Body of pancreas (tissue), 4 donors: ENCODE measurements around the gene PCSK5. TPM values are rescaled to one million over a fixed set of nuclear protein-coding genes. Genes with fewer than 3 reads are reported as not detected.

ENCODE experiments used
- ATAC-seq: fragments of 150-250 bp; one replicate; pipeline ENCODE4 v1.9.1; 2016
- DNase-seq, 4 donors: peaks; one replicate each; pipeline ENCODE4 v3.0.0-alpha.2; 2019
- H3K27ac ChIP-seq, 4 donors: fragments of 200-600 bp; sonication (generic); 1 replicate in 3 of 4; 2 replicates in 1 of 4; pipeline versions ENCODE4 v1.5.1 to v1.6.1; 2016 to 2019; ENCODE audit warnings: mild to moderate bottlenecking in 1 of 4, mixed read lengths in 1 of 4, moderate library complexity in 1 of 4
- H3K27me3 ChIP-seq, 2 donors: fragments of 200-600 bp; sonication (generic); one replicate each; pipeline ENCODE4 v1.6.0; 2016; ENCODE audit warnings: mild to moderate bottlenecking in 1 of 2
- H3K36me3 ChIP-seq, 2 donors: fragments of 200-600 bp; sonication (generic); replicated peaks in 1 of 2; 2 replicates each; pipeline ENCODE4 v1.5.1; 2016; ENCODE audit warnings: low read depth in 2 of 2; ENCODE audit not compliant: insufficient read depth in 1 of 2
- H3K4me1 ChIP-seq: fragments of 200-600 bp; sonication (generic); one replicate; pipeline ENCODE4 v1.6.0; 2016
- H3K4me3 ChIP-seq, 2 donors: fragments of 200-600 bp; sonication (generic); 1 replicate in 1 of 2; 2 replicates in 1 of 2; pipeline ENCODE4 v1.5.1; 2016 to 2019
- H3K9me3 ChIP-seq, 3 donors: fragments of 200-600 bp; sonication (generic); 1 replicate in 2 of 3; 2 replicates in 1 of 3; pipeline ENCODE4 v1.5.1; 2016
- CTCF ChIP-seq, 7 experiments: fragments of 450-650 bp in 4 of 7; fragments of 200-600 bp in 3 of 7; sonication (generic) in 3 of 7; IDR thresholded peaks; one replicate each; pipeline ENCODE4 v1.5.1; 2016 to 2019; ENCODE audit warnings: antibody characterized with exemption in 7 of 7
- POLR2A ChIP-seq, 3 donors: fragments of 450-650 bp; IDR thresholded peaks; one replicate each; pipeline ENCODE4 v1.6.1; 2016; ENCODE audit warnings: antibody characterized with exemption in 3 of 3, mild to moderate bottlenecking in 2 of 3
- WGBS, 2 donors: methylation state at CpG; one replicate each; pipeline ENCODE4 v1.1.5; 2017; 5-methylcytosine and 5-hydroxymethylcytosine counted together
- intact Hi-C: fragments of 100-400 bp; cut with DNase I; formaldehyde crosslinking; loops from one replicate; pipeline ENCODE4 v1.15.1; 2023
- total RNA-seq, 2 donors: library from RNA; depleted of rRNA; stranded (reverse); fragments of >200 nt; gene quantifications; one replicate each; pipeline ENCODE4 v1.1.0, GENCODE V29; 2016

PCSK5 gene
- total RNA-seq, 2 donors from 2014 or later = 11.2 to 12.2 TPM

GRCh38 chr9:75918909-75919308 is 28.4 kb downstream of the PCSK5 start:
- H3K36me3 ChIP-seq = no peaks in the 10 kb centered on the region
- no peaks in the 10 kb centered on the region for H3K9me3 ChIP-seq
- ATAC-seq (no peak), DNase-seq (no peak)
- H3K27me3 ChIP-seq = no peaks in the 10 kb centered on the region
- no peak overlapping the region for H3K27ac ChIP-seq
- intact Hi-C loops = no loop called here
- WGBS, 2 donors = 72 to 88% methylated on average over 3 of the region's 3 CpGs
- H3K4me1 ChIP-seq = peaks cover 42% of the 10 kb centered on the region
- TF ChIP-seq POLR2A (IDR thresholded peaks at IDR 0.05) = no peak
- no peak for TF ChIP-seq CTCF (IDR thresholded peaks at IDR 0.05)
- no peak overlapping the region for H3K4me3 ChIP-seq

- DNase-seq (peak in 2 of 4 donors; percentile 8 to 29), ATAC-seq (peak; percentile 58)
- H3K9me3 ChIP-seq = no peaks in the 10 kb centered on the region
- H3K36me3 ChIP-seq = no peaks in the 10 kb centered on the region
- H3K27ac ChIP-seq = peak overlapping the region in 2 of 4 donors; percentile 36 to 40
- WGBS, 2 donors = 38 to 42% methylated on average over 5 of the region's 5 CpGs
- intact Hi-C loops = no loop called here
- TF ChIP-seq POLR2A (IDR thresholded peaks at IDR 0.05) (no peak), CTCF (IDR thresholded peaks at IDR 0.05) (no peak)
- H3K4me3 ChIP-seq = no peak overlapping the region
- H3K4me1 ChIP-seq = peaks cover 16% of the 10 kb centered on the region
- no peaks in the 10 kb centered on the region for H3K27me3 ChIP-seq
Measured at GRCh38 chr9:75921391-75922127, 31.1 kb downstream of the PCSK5 start.

- WGBS, 2 donors = 58 to 65% methylated on average over 2 of the region's 2 CpGs
- no peaks in the 10 kb centered on the region for H3K36me3 ChIP-seq
- no peaks in the 10 kb centered on the region for H3K9me3 ChIP-seq
- no peak for TF ChIP-seq CTCF (IDR thresholded peaks at IDR 0.05)
- no peak for TF ChIP-seq POLR2A (IDR thresholded peaks at IDR 0.05)
- no peaks in the 10 kb centered on the region for H3K27me3 ChIP-seq
- DNase-seq (no peak), ATAC-seq (no peak)
- intact Hi-C loops = no loop called here
- H3K4me1 ChIP-seq = peaks cover 13% of the 10 kb centered on the region
- H3K27ac ChIP-seq = no peak overlapping the region
- no peak overlapping the region for H3K4me3 ChIP-seq
Measured at GRCh38 chr9:75926385-75926784, 35.9 kb downstream of the PCSK5 start.

- 73 to 75% methylated on average over 2 of the region's 2 CpGs for WGBS, 2 donors
- TF ChIP-seq CTCF (IDR thresholded peaks at IDR 0.05) = no peak
- no peak for TF ChIP-seq POLR2A (IDR thresholded peaks at IDR 0.05)
- Histone ChIP-seq H3K27ac (no peak overlapping the region), H3K4me3 (no peak overlapping the region), H3K4me1 (peaks cover 7% of the 10 kb centered on the region), H3K9me3 (no peaks in the 10 kb centered on the region), H3K36me3 (no peaks in the 10 kb centered on the region), H3K27me3 (no peaks in the 10 kb centered on the region)
- ATAC-seq (no peak), DNase-seq (no peak)
- intact Hi-C loops = no loop called here
Measured at GRCh38 chr9:75927356-75927755, 36.9 kb downstream of the PCSK5 start.

- WGBS, 2 donors = 95 to 96% methylated on average over 4 of the region's 4 CpGs
- intact Hi-C loops = no loop called here
- TF ChIP-seq POLR2A (IDR thresholded peaks at IDR 0.05) (no peak), CTCF (IDR thresholded peaks at IDR 0.05) (no peak)
- no peaks in the 10 kb centered on the region for H3K4me1 ChIP-seq
- H3K27me3 ChIP-seq = no peaks in the 10 kb centered on the region
- H3K36me3 ChIP-seq = no peaks in the 10 kb centered on the region
- H3K27ac ChIP-seq = no peak overlapping the region
- no peaks in the 10 kb centered on the region for H3K9me3 ChIP-seq
- no peak overlapping the region for H3K4me3 ChIP-seq
- no peak for ATAC-seq
- no peak for DNase-seq
Measured at GRCh38 chr9:75930190-75930589, 39.7 kb downstream of the PCSK5 start.
